GM12892 (cell line): ENCODE data around the gene ZNF91.

Experiments used
- POLR2A ChIP-seq: IDR thresholded peaks from 2 replicates; pipeline ENCODE4 v1.6.1; 2011; ENCODE audit warnings: low read depth, low read length, control low read depth
- POLR2AphosphoS5 ChIP-seq: IDR thresholded peaks from 2 replicates; pipeline ENCODE4 v1.6.1; 2011; ENCODE audit warnings: low read depth, low read length, control low read depth
- TAF1 ChIP-seq: IDR thresholded peaks from 2 replicates; pipeline ENCODE4 v1.6.1; 2011; ENCODE audit warnings: low read depth, mild to moderate bottlenecking, control low read depth, low read length, borderline replicate concordance

- TF ChIP-seq POLR2A, result peak; percentile 98
- peak; percentile 98 for TF ChIP-seq POLR2AphosphoS5
- peak; percentile 94 for TF ChIP-seq TAF1
Measured at GRCh38 chr19:23395041-23395721, at the start of gene ZNF91.
